Measurements from ENCODE around the gene TRIP11. TPM values are rescaled to one million over a fixed set of nuclear protein-coding genes. Genes with fewer than 3 reads are reported as not detected.

TRIP11 gene
- total RNA-seq, 4 donors from 2014 or later = 26.2 to 43.6 (median 40.6) TPM

- no peak for TF ChIP-seq CTCF (IDR thresholded peaks at IDR 0.05)
- no peak for ATAC-seq (ENCODE audit: low FRiP score)
- no peak for DNase-seq (ENCODE audit: low spot score)
Observed at GRCh38 chr14:91927800-91928199, 112.1 kb downstream of the TRIP11 start.

- TF ChIP-seq CTCF (IDR thresholded peaks at IDR 0.05) = no peak
- ATAC-seq (ENCODE audit: low FRiP score) (no peak), DNase-seq (ENCODE audit: low spot score) (no peak)
Observed at GRCh38 chr14:91927191-91927590, 112.7 kb downstream of the TRIP11 start.

GRCh38 chr14:91926131-91926890, 113.5 kb downstream of the TRIP11 start:
- ATAC-seq (ENCODE audit: low FRiP score) (no peak), DNase-seq (ENCODE audit: low spot score) (no peak)
- TF ChIP-seq CTCF (IDR thresholded peaks at IDR 0.05) = no peak

- no peak for ATAC-seq (ENCODE audit: low FRiP score)
- no peak for DNase-seq (ENCODE audit: low spot score)
- TF ChIP-seq CTCF (IDR thresholded peaks at IDR 0.05) = no peak
Observed at GRCh38 chr14:91925727-91926121, 114.1 kb downstream of the TRIP11 start.

GRCh38 chr14:91925001-91925726, 114.7 kb downstream of the TRIP11 start:
- TF ChIP-seq CTCF (IDR thresholded peaks at IDR 0.05) = no peak
- no peak for DNase-seq (ENCODE audit: low spot score)
- no peak for ATAC-seq (ENCODE audit: low FRiP score)

GRCh38 chr14:91920526-91920925, 119.3 kb downstream of the TRIP11 start:
- DNase-seq (ENCODE audit: low spot score) = no peak
- no peak for TF ChIP-seq CTCF (IDR thresholded peaks at IDR 0.05)
- no peak for ATAC-seq (ENCODE audit: low FRiP score)

GRCh38 chr14:91919814-91920213, 120.0 kb downstream of the TRIP11 start:
- no peak for TF ChIP-seq CTCF (IDR thresholded peaks at IDR 0.05)
- DNase-seq (ENCODE audit: low spot score) (no peak), ATAC-seq (ENCODE audit: low FRiP score) (no peak)
